ENCODE measurements around the gene DEF6.
A peak's percentile ranks its signal among the peaks of the same experiment; 100 is the strongest.

DEF6 gene

GRCh38 chr6:35297601-35298481 lies at the start of gene DEF6:
Gene DEF6, plus strand, starts transcription at chr6:35297818. Its CDS starts 39 bp downstream, at chr6:35297857.
- peak; percentile 87 for DNase-seq (ENCODE audit: low read depth)
- TF ChIP-seq, protein P1, sequence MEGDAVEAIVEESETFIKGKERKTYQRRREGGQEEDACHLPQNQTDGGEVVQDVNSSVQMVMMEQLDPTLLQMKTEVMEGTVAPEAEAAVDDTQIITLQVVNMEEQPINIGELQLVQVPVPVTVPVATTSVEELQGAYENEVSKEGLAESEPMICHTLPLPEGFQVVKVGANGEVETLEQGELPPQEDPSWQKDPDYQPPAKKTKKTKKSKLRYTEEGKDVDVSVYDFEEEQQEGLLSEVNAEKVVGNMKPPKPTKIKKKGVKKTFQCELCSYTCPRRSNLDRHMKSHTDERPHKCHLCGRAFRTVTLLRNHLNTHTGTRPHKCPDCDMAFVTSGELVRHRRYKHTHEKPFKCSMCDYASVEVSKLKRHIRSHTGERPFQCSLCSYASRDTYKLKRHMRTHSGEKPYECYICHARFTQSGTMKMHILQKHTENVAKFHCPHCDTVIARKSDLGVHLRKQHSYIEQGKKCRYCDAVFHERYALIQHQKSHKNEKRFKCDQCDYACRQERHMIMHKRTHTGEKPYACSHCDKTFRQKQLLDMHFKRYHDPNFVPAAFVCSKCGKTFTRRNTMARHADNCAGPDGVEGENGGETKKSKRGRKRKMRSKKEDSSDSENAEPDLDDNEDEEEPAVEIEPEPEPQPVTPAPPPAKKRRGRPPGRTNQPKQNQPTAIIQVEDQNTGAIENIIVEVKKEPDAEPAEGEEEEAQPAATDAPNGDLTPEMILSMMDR (IDR thresholded peaks at IDR 0.05; ENCODE audit: low read length, missing control alignments): peak; percentile 73
- peak within 1 kb of the TSS; percentile 19 for H3K4me3 ChIP-seq (replicated peaks; ENCODE audit: low read depth, low read length)

- TF ChIP-seq, protein P1 (IDR thresholded peaks at IDR 0.05; ENCODE audit: low read length, missing control alignments): no peak
- DNase-seq (ENCODE audit: low read depth): peak; percentile 12
- no peak overlapping the region for H3K4me3 ChIP-seq (replicated peaks; ENCODE audit: low read depth, low read length)
Measured at GRCh38 chr6:35248300-35248699, 49.3 kb upstream of the DEF6 start.

DNA sequence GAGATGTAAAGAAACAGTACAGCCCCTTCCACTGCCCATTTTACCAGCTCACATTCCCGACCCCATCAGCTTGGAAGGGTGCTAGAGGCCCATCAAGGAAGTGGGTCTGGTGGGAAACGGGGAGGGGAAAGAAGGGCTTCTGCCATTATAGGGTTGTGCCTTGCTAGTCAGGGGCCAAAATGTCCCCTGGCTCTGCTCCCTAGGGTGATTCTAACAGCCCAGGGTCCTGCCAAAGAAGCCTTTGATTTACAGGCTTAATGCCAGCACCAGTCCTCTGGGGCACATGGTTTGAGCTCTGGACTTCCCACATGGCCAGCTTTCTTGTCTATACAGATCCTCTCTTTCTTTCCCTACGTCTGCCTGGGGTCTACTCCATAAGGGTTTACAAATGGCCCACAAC lies 48.7 kb upstream of the DEF6 start:
- no peak for DNase-seq (ENCODE audit: low read depth)
- H3K4me3 ChIP-seq (replicated peaks; ENCODE audit: low read depth, low read length): no peak overlapping the region
- TF ChIP-seq, protein P1 (IDR thresholded peaks at IDR 0.05; ENCODE audit: low read length, missing control alignments): no peak

GRCh38 chr6:35251949-35252348 lies 45.7 kb upstream of the DEF6 start:
- TF ChIP-seq, protein P1 (IDR thresholded peaks at IDR 0.05; ENCODE audit: low read length, missing control alignments): no peak
- H3K4me3 ChIP-seq (replicated peaks; ENCODE audit: low read depth, low read length): no peak overlapping the region
- no peak for DNase-seq (ENCODE audit: low read depth)

- no peak for DNase-seq (ENCODE audit: low read depth)
- TF ChIP-seq, protein P1 (IDR thresholded peaks at IDR 0.05; ENCODE audit: low read length, missing control alignments): no peak
- no peak overlapping the region for H3K4me3 ChIP-seq (replicated peaks; ENCODE audit: low read depth, low read length)
Measured at GRCh38 chr6:35253249-35253648, 44.4 kb upstream of the DEF6 start.

GRCh38 chr6:35258336-35258735 lies 39.3 kb upstream of the DEF6 start:
- TF ChIP-seq, protein P1 (IDR thresholded peaks at IDR 0.05; ENCODE audit: low read length, missing control alignments): no peak
- H3K4me3 ChIP-seq (replicated peaks; ENCODE audit: low read depth, low read length): peak overlapping the region; percentile 94
- DNase-seq (ENCODE audit: low read depth): no peak

GRCh38 chr6:35258858-35259193 lies 38.8 kb upstream of the DEF6 start:
- peak; percentile 58 for DNase-seq (ENCODE audit: low read depth)
- peak overlapping the region; percentile 94 for H3K4me3 ChIP-seq (replicated peaks; ENCODE audit: low read depth, low read length)
- TF ChIP-seq, protein P1 (IDR thresholded peaks at IDR 0.05; ENCODE audit: low read length, missing control alignments): peak; percentile 15

Measured in fibroblast of pulmonary artery (primary cell).